GM06990 (cell line): Measurements from ENCODE around the gene PIWIL1.

Source experiments
- DNase-seq: peaks from one replicate; pipeline ENCODE4 v3.0.0-alpha.2; 2011; ENCODE audit not compliant: insufficient read length; ENCODE audit errors: extremely low read depth
- H3K27me3 ChIP-seq: replicated peaks from 2 replicates; pipeline ENCODE4 v1.6.0; 2011; ENCODE audit warnings: low read length; ENCODE audit not compliant: control insufficient read depth, insufficient read depth
- H3K36me3 ChIP-seq: 2 replicates; pipeline ENCODE4 v1.5.1; 2011; ENCODE audit warnings: low read length; ENCODE audit not compliant: control insufficient read depth, insufficient read depth
- H3K4me3 ChIP-seq: replicated peaks from 2 replicates; pipeline ENCODE4 v1.5.1; 2011; ENCODE audit warnings: low read depth, mild to moderate bottlenecking, control low read depth, low read length
- TF ChIP-seq, protein P1 (sequence below): IDR thresholded peaks from 2 replicates; pipeline ENCODE4 v1.5.1; 2011; ENCODE audit warnings: low read length, control low read depth, mild to moderate bottlenecking, inconsistent platforms; ENCODE audit not compliant: insufficient read depth, poor library complexity, severe bottlenecking

The PIWIL1 gene

DNA sequence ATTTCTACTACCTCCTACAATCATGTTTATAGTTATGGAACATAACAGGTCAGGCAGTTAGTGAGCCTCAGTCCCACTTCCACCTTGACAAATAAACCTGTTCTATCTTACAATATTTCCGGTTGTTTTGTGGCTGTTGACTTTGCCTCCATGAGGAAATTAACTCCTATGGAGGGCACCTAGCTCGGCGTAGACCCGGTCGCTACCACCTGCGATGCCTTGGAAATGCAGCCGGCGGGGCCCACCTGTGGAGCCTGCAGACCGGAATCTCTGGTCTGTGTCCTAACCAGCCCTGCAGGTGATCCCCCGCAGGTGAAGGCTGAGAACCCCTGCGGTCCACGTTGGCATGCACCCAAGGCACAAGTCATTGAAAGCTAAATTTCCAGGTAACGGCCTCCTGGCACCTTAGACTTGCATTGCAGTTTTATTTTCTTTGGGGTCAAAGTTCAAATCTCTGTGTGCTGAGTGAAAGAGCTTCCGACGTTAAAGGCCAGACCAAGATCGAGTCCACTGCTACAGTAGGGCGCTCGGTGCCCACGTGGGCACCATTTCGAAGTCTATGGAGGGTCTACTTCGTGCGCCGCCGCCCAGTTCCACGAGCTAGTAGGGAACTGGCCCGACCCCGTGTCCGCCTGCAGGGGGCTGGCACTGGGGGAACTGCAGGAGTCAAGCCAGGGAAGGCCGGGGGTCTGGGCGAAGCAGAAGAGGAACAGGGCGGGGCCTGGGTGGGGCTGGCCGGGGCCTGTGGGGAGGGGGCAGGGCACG is 782 bp upstream of the PIWIL1 start:
- Histone ChIP-seq H3K27me3 (no peaks in the 10 kb centered on the region), H3K36me3 (no peaks in the 10 kb centered on the region), H3K4me3 (no peak overlapping the region)
- TF ChIP-seq, protein P1, sequence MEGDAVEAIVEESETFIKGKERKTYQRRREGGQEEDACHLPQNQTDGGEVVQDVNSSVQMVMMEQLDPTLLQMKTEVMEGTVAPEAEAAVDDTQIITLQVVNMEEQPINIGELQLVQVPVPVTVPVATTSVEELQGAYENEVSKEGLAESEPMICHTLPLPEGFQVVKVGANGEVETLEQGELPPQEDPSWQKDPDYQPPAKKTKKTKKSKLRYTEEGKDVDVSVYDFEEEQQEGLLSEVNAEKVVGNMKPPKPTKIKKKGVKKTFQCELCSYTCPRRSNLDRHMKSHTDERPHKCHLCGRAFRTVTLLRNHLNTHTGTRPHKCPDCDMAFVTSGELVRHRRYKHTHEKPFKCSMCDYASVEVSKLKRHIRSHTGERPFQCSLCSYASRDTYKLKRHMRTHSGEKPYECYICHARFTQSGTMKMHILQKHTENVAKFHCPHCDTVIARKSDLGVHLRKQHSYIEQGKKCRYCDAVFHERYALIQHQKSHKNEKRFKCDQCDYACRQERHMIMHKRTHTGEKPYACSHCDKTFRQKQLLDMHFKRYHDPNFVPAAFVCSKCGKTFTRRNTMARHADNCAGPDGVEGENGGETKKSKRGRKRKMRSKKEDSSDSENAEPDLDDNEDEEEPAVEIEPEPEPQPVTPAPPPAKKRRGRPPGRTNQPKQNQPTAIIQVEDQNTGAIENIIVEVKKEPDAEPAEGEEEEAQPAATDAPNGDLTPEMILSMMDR, result no peak
- no peak for DNase-seq

DNA sequence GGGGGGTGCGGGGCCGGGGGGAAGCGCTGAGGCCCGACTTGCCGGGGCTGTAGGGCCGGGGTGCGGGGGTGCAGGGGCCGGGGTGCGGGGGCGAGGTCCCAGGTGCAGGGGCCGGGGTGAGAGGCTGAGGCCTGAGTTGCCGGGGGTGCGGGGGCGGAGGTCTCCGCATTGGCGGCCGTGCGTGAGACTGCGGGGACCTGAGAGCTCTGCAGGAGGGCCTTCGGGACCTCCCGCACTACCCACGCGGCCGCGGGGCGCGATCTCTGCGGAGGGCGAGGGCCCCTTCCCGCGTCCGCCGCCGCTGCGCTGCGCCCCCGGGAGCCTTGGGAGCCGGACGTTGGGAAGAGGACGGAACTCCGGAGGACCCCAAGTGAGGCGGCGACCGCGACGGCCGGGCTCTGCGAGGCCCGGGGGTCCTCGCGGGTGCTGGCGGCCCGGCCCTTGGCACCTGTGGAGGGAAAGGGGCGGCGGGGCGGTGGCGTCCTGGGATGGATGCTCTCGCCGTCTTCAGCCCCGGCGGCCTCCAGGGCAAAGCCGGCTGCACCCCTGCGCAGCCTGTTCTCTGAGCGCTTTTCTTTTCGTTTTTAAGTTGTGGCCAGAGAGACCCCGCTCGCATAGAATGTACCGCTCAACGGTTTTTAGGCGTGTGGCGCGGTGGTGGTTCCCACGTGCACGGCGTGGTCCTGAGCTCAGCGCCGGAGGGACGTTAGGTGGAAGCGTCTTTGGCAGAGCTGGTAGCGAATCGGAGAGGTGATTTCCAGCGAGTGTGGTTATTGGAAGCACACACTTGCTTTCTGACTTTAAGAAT is 1.3 kb downstream of the PIWIL1 start:
- Histone ChIP-seq H3K4me3 (no peak overlapping the region), H3K27me3 (no peaks in the 10 kb centered on the region), H3K36me3 (no peaks in the 10 kb centered on the region)
- DNase-seq, result no peak
- TF ChIP-seq, protein P1, result no peak

DNA sequence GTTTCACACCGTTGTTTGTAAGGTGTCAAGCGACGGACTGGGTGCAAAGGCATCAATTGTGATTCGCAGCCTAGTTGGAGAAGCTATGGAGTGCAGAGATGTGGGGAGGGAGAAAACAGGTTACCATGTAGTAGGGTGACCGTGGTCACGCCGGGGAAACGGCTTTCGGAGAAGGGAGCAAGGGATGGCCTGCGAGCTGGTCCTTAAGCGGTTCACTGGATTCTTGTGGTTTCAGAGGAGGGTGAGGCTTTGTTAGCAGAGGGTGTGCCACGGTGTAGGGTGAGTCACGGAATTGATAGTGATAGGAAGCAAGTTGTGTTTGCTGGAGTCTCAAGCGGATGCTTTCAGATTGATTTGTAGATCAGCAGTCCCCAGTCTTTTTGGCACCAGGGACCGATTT is 2.3 kb downstream of the PIWIL1 start:
- H3K36me3 ChIP-seq, result no peaks in the 10 kb centered on the region
- H3K4me3 ChIP-seq, result no peak overlapping the region
- H3K27me3 ChIP-seq, result no peaks in the 10 kb centered on the region
- no peak for DNase-seq
- TF ChIP-seq, protein P1, result no peak

DNA sequence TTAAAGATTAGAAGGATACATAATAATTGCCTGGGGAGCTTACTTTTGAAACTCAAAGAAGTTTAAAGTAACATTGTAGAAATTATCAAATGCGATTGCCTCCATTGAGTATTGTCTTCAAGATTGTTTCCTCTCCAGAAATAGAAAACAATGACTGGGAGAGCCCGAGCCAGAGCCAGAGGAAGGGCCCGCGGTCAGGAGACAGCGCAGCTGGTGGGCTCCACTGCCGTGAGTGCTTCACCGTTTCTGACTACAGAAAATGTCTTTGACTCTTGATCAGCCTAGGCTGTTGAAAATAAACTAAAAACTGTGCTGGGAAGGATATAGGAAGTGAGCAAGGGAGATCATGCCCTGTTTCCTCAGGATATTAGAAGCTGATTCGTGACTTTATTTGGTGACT is 4.8 kb downstream of the PIWIL1 start:
- Histone ChIP-seq H3K36me3 (no peaks in the 10 kb centered on the region), H3K27me3 (no peaks in the 10 kb centered on the region), H3K4me3 (no peak overlapping the region)
- TF ChIP-seq, protein P1, result no peak
- DNase-seq, result no peak

DNA sequence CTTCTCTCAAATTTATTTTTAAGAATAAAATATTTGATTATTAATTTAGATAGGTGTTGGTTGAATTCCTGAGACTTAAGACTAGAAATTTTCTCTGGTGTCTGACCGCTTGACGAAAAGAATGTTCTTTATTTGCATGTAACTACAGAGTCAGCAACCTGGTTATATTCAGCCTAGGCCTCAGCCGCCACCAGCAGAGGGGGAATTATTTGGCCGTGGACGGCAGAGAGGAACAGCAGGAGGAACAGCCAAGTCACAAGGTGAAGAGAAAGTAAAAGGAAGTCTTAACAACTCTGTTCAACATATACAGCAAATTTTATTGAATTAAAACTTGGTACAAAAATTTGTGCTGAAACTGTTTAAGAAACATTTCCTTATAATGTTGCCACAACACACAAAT is 5.2 kb downstream of the PIWIL1 start:
- no peaks in the 10 kb centered on the region for H3K36me3 ChIP-seq
- no peaks in the 10 kb centered on the region for H3K27me3 ChIP-seq
- no peak for DNase-seq
- H3K4me3 ChIP-seq, result no peak overlapping the region
- TF ChIP-seq, protein P1, result no peak
